Measurements from ENCODE around the gene WDPCP.

- TF ChIP-seq, protein P1, sequence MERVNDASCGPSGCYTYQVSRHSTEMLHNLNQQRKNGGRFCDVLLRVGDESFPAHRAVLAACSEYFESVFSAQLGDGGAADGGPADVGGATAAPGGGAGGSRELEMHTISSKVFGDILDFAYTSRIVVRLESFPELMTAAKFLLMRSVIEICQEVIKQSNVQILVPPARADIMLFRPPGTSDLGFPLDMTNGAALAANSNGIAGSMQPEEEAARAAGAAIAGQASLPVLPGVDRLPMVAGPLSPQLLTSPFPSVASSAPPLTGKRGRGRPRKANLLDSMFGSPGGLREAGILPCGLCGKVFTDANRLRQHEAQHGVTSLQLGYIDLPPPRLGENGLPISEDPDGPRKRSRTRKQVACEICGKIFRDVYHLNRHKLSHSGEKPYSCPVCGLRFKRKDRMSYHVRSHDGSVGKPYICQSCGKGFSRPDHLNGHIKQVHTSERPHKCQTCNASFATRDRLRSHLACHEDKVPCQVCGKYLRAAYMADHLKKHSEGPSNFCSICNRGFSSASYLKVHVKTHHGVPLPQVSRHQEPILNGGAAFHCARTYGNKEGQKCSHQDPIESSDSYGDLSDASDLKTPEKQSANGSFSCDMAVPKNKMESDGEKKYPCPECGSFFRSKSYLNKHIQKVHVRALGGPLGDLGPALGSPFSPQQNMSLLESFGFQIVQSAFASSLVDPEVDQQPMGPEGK (CRISPR knock-in tag; IDR thresholded peaks at IDR 0.05; ENCODE audit: borderline replicate concordance), result no peak
- no peak for TF ChIP-seq ZC3H10 (CRISPR knock-in tag; IDR thresholded peaks at IDR 0.05)
- no peak for TF ChIP-seq ARNTL (CRISPR knock-in tag; IDR thresholded peaks at IDR 0.05; ENCODE audit: borderline replicate concordance, low read depth)
- TF ChIP-seq CREB5 (CRISPR knock-in tag; IDR thresholded peaks at IDR 0.05; ENCODE audit: low read depth), result no peak
- TF ChIP-seq ZFP3 (CRISPR knock-in tag; IDR thresholded peaks at IDR 0.05), result no peak
- no peak for TF ChIP-seq ZNF70 (CRISPR knock-in tag; IDR thresholded peaks at IDR 0.05)
- TF ChIP-seq PPARA (CRISPR knock-in tag; IDR thresholded peaks at IDR 0.05; ENCODE audit: borderline replicate concordance), result no peak
- TF ChIP-seq, protein P2, sequence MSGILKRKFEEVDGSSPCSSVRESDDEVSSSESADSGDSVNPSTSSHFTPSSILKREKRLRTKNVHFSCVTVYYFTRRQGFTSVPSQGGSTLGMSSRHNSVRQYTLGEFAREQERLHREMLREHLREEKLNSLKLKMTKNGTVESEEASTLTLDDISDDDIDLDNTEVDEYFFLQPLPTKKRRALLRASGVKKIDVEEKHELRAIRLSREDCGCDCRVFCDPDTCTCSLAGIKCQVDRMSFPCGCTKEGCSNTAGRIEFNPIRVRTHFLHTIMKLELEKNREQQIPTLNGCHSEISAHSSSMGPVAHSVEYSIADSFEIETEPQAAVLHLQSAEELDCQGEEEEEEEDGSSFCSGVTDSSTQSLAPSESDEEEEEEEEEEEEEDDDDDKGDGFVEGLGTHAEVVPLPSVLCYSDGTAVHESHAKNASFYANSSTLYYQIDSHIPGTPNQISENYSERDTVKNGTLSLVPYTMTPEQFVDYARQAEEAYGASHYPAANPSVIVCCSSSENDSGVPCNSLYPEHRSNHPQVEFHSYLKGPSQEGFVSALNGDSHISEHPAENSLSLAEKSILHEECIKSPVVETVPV (CRISPR knock-in tag; IDR thresholded peaks at IDR 0.05), result no peak
- no peak for TF ChIP-seq ZNF565 (CRISPR knock-in tag; conservative IDR thresholded peaks at IDR 0.05; ENCODE audit: low read depth)
Measured at GRCh38 chr2:63494968-63495367, 93.3 kb downstream of the WDPCP start.
